HepG2 (cell line): Measurements from ENCODE around the gene LCE2A. TPM values are rescaled to one million over a fixed set of nuclear protein-coding genes. Genes with fewer than 3 reads are reported as not detected.

Experiments used
- polyA plus RNA-seq, 8 experiments: library from polyadenylated mRNA; depleted of rRNA in 3 of 8; stranded (reverse) in 7 of 8; unstranded in 1 of 8; fragments of >200 nt; fragmentation: Illumina TruSeq in 4 of 8; extraction: Trizol in 4 of 8; gene quantifications; 2 replicates each; pipeline versions ENCODE4 v1.2.1 to v1.2.3, GENCODE V29; 2011 to 2016; ENCODE audit warnings: low read depth in 4 of 8, missing spikeins in 1 of 8, mixed read lengths in 1 of 8; ENCODE audit not compliant: insufficient read depth in 1 of 8
- total RNA-seq, 5 experiments: library from RNA; depleted of rRNA; stranded (reverse); fragments of >200 nt; fragmentation: Illumina TruSeq; extraction: Trizol; gene quantifications; 2 replicates each; pipeline ENCODE4 v1.2.3, GENCODE V29; 2016; ENCODE audit warnings: low read depth in 1 of 5

LCE2A gene
- total and polyA plus RNA-seq, 2 of the 13 experiments (the other 11 are each of a cell fraction or from before 2014, with no cell fraction given): not detected

Other genes starting within 250 kb of the LCE2A start
- gene LCE5A, start 187.5 kb upstream of the LCE2A start, total RNA-seq (2016; rRNA removed; fragmentation: Illumina TruSeq; extraction: Trizol): not detected in 2 replicates
- gene LCE5A, start 187.5 kb upstream of the LCE2A start, polyA plus RNA-seq (2011; rRNA removed): not detected in 2 replicates
- not detected in 2 replicates for gene CRCT1, start 183.9 kb upstream of the LCE2A start, total RNA-seq (2016; rRNA removed; fragmentation: Illumina TruSeq; extraction: Trizol)
- not detected in 2 replicates for gene CRCT1, start 183.9 kb upstream of the LCE2A start, polyA plus RNA-seq (2011; rRNA removed)
- not detected in 2 replicates for gene LCE3E, start 131.6 kb upstream of the LCE2A start, total RNA-seq (2016; rRNA removed; fragmentation: Illumina TruSeq; extraction: Trizol)
- not detected in 2 replicates for gene LCE3E, start 131.6 kb upstream of the LCE2A start, polyA plus RNA-seq (2011; rRNA removed)
- not detected in 2 replicates for gene LCE3D, start 117.8 kb upstream of the LCE2A start, total RNA-seq (2016; rRNA removed; fragmentation: Illumina TruSeq; extraction: Trizol)
- not detected in 2 replicates for gene LCE3D, start 117.8 kb upstream of the LCE2A start, polyA plus RNA-seq (2011; rRNA removed)
- gene LCE3C, start 98.1 kb upstream of the LCE2A start, total RNA-seq (2016; rRNA removed; fragmentation: Illumina TruSeq; extraction: Trizol): not detected in 2 replicates
- not detected in 2 replicates for gene LCE3C, start 98.1 kb upstream of the LCE2A start, polyA plus RNA-seq (2011; rRNA removed)
- not detected in 2 replicates for gene LCE3B, start 84.5 kb upstream of the LCE2A start, total RNA-seq (2016; rRNA removed; fragmentation: Illumina TruSeq; extraction: Trizol)
- not detected in 2 replicates for gene LCE3B, start 84.5 kb upstream of the LCE2A start, polyA plus RNA-seq (2011; rRNA removed)
- not detected in 2 replicates for gene LCE3A, start 75.2 kb upstream of the LCE2A start, total RNA-seq (2016; rRNA removed; fragmentation: Illumina TruSeq; extraction: Trizol)
- not detected in 2 replicates for gene LCE3A, start 75.2 kb upstream of the LCE2A start, polyA plus RNA-seq (2011; rRNA removed)
- not detected in 2 replicates for gene LCE2D, start 35.0 kb upstream of the LCE2A start, total RNA-seq (2016; rRNA removed; fragmentation: Illumina TruSeq; extraction: Trizol)
- not detected in 2 replicates for gene LCE2D, start 35.0 kb upstream of the LCE2A start, polyA plus RNA-seq (2011; rRNA removed)
- not detected in 2 replicates for gene LCE2C, start 23.1 kb upstream of the LCE2A start, total RNA-seq (2016; rRNA removed; fragmentation: Illumina TruSeq; extraction: Trizol)
- gene LCE2C, start 23.1 kb upstream of the LCE2A start, polyA plus RNA-seq (2011; rRNA removed): not detected in 2 replicates
- not detected in 2 replicates for gene LCE2B, start 12.2 kb upstream of the LCE2A start, total RNA-seq (2016; rRNA removed; fragmentation: Illumina TruSeq; extraction: Trizol)
- gene LCE2B, start 12.2 kb upstream of the LCE2A start, polyA plus RNA-seq (2011; rRNA removed): not detected in 2 replicates
- gene LCE4A, start 9.8 kb downstream of the LCE2A start, total RNA-seq (2016; rRNA removed; fragmentation: Illumina TruSeq; extraction: Trizol): not detected in 2 replicates
- not detected in 2 replicates for gene LCE4A, start 9.8 kb downstream of the LCE2A start, polyA plus RNA-seq (2011; rRNA removed)
- gene KPRP, start 59.7 kb downstream of the LCE2A start, total RNA-seq (2016; rRNA removed; fragmentation: Illumina TruSeq; extraction: Trizol): not detected in 2 replicates
- gene KPRP, start 59.7 kb downstream of the LCE2A start, polyA plus RNA-seq (2011; rRNA removed): not detected in 2 replicates
- gene LCE1F, start 76.8 kb downstream of the LCE2A start, total RNA-seq (2016; rRNA removed; fragmentation: Illumina TruSeq; extraction: Trizol): not detected in 2 replicates
- not detected in 2 replicates for gene LCE1F, start 76.8 kb downstream of the LCE2A start, polyA plus RNA-seq (2011; rRNA removed)
- not detected in 2 replicates for gene LCE1E, start 87.9 kb downstream of the LCE2A start, total RNA-seq (2016; rRNA removed; fragmentation: Illumina TruSeq; extraction: Trizol)
- gene LCE1E, start 87.9 kb downstream of the LCE2A start, polyA plus RNA-seq (2011; rRNA removed): 0.12 TPM in 2 replicates
- gene LCE1D, start 98.4 kb downstream of the LCE2A start, total RNA-seq (2016; rRNA removed; fragmentation: Illumina TruSeq; extraction: Trizol): not detected in 2 replicates
- not detected in 2 replicates for gene LCE1D, start 98.4 kb downstream of the LCE2A start, polyA plus RNA-seq (2011; rRNA removed)
- not detected in 2 replicates for gene LCE1C, start 108.3 kb downstream of the LCE2A start, total RNA-seq (2016; rRNA removed; fragmentation: Illumina TruSeq; extraction: Trizol)
- gene LCE1C, start 108.3 kb downstream of the LCE2A start, polyA plus RNA-seq (2011; rRNA removed): not detected in 2 replicates
- gene LCE1B, start 113.6 kb downstream of the LCE2A start, total RNA-seq (2016; rRNA removed; fragmentation: Illumina TruSeq; extraction: Trizol): not detected in 2 replicates
- gene LCE1B, start 113.6 kb downstream of the LCE2A start, polyA plus RNA-seq (2011; rRNA removed): not detected in 2 replicates
- not detected in 2 replicates for gene LCE1A, start 129.1 kb downstream of the LCE2A start, total RNA-seq (2016; rRNA removed; fragmentation: Illumina TruSeq; extraction: Trizol)
- not detected in 2 replicates for gene LCE1A, start 129.1 kb downstream of the LCE2A start, polyA plus RNA-seq (2011; rRNA removed)
- gene LCE6A, start 144.5 kb downstream of the LCE2A start, total RNA-seq (2016; rRNA removed; fragmentation: Illumina TruSeq; extraction: Trizol): not detected in 2 replicates
- gene LCE6A, start 144.5 kb downstream of the LCE2A start, polyA plus RNA-seq (2011; rRNA removed): not detected in 2 replicates
- gene LCE7A, start 161.7 kb downstream of the LCE2A start, total RNA-seq (2016; rRNA removed; fragmentation: Illumina TruSeq; extraction: Trizol): not detected in 2 replicates
- gene LCE7A, start 161.7 kb downstream of the LCE2A start, polyA plus RNA-seq (2011; rRNA removed): not detected in 2 replicates
- gene SMCP, start 180.0 kb downstream of the LCE2A start, total RNA-seq (2016; rRNA removed; fragmentation: Illumina TruSeq; extraction: Trizol): not detected in 2 replicates
- gene SMCP, start 180.0 kb downstream of the LCE2A start, polyA plus RNA-seq (2011; rRNA removed): not detected in 2 replicates
- gene IVL, start 210.2 kb downstream of the LCE2A start, total RNA-seq (2016; rRNA removed; fragmentation: Illumina TruSeq; extraction: Trizol): not detected in 2 replicates
- not detected in 2 replicates for gene IVL, start 210.2 kb downstream of the LCE2A start, polyA plus RNA-seq (2011; rRNA removed)
- gene SPRR5, start 248.9 kb downstream of the LCE2A start, total RNA-seq (2016; rRNA removed; fragmentation: Illumina TruSeq; extraction: Trizol): not detected in 2 replicates
- gene SPRR5, start 248.9 kb downstream of the LCE2A start, polyA plus RNA-seq (2011; rRNA removed): not detected in 2 replicates